ENCODE results near the gene AUTS2. TPM values are rescaled to one million over a fixed set of nuclear protein-coding genes. Genes with fewer than 3 reads are reported as not detected.

AUTS2 gene
- total RNA-seq, 4 donors from 2014 or later: 29.8 to 114 (median 59.4) TPM

GRCh38 chr7:70614237-70615045 is 1016.2 kb downstream of the AUTS2 start:
- no peak for TF ChIP-seq EP300 (IDR thresholded peaks at IDR 0.05; ENCODE audit: low read depth)
- TF ChIP-seq CTCF (IDR thresholded peaks at IDR 0.05): no peak
- no peak for TF ChIP-seq POLR2AphosphoS5 (IDR thresholded peaks at IDR 0.05)
- no peak for TF ChIP-seq POLR2A (IDR thresholded peaks at IDR 0.05)
- H3K27me3 ChIP-seq: no peaks in the 10 kb centered on the region
- H3K36me3 ChIP-seq: no peaks in the 10 kb centered on the region
- 30 to 48% methylated on average over 3 to 13 of the region's 13 CpGs for WGBS, 2 donors (ENCODE audit: low coverage in 1 of 2)
- in situ Hi-C loops (cut with MboI; ENCODE audit: low pct_ligation_motif_present in 1 of 4, low pct_unique_long_range_greater_than_20kb in 1 of 4, low sequenced_read_pairs in 3 of 4) (no loop called here), intact Hi-C loops (cut with DNase I; ENCODE audit: low total_unique reads) (no loop called here)
- peaks cover 0 to 16% (median 0%) of the 10 kb centered on the region in 4 donors for H3K4me1 ChIP-seq
- H3K9me3 ChIP-seq: no peaks in the 10 kb centered on the region
- no peak overlapping the region for H3K4me3 ChIP-seq
- DNase-seq: peak; percentile 29
- H3K27ac ChIP-seq: no peak overlapping the region

DNA sequence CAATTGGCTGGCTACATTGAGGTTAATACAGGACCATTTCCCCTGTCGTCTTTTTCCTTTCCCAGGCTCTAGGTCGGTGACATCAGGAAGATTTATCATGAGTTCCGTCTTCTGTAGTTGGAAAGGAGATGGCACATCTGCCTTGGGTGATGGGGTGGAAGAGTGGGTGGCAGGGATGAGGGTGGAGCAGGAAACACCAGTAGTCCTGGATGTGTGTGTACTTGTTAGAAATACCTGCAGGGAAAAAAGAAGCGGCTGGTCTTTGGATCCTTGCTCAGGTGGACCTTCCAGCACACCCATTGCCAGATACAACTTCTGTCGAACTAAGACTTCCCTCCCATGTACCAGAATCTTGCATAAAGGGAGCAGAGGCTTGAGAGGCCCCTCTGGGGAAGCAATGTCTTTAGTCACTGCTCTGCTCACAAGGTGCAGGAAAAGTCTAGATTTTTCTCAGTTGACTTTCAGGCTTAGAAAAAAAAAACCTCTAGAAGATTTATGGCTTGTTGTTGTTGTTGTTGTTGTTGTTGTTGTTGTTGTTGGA is 1016.9 kb downstream of the AUTS2 start:
- Histone ChIP-seq H3K4me1 (peaks cover 0 to 16% (median 0%) of the 10 kb centered on the region in 4 donors), H3K27me3 (no peaks in the 10 kb centered on the region), H3K9me3 (no peaks in the 10 kb centered on the region), H3K27ac (no peak overlapping the region), H3K36me3 (no peaks in the 10 kb centered on the region), H3K4me3 (no peak overlapping the region)
- intact Hi-C loops (cut with DNase I; ENCODE audit: low total_unique reads) (no loop called here), in situ Hi-C loops (cut with MboI; ENCODE audit: low pct_ligation_motif_present in 1 of 4, low pct_unique_long_range_greater_than_20kb in 1 of 4, low sequenced_read_pairs in 3 of 4) (no loop called here)
- WGBS, 2 donors (ENCODE audit: low coverage in 1 of 2): 36 to 79% methylated on average over 3 to 5 of the region's 5 CpGs
- no peak for TF ChIP-seq EP300 (IDR thresholded peaks at IDR 0.05; ENCODE audit: low read depth)
- DNase-seq: no peak

DNA sequence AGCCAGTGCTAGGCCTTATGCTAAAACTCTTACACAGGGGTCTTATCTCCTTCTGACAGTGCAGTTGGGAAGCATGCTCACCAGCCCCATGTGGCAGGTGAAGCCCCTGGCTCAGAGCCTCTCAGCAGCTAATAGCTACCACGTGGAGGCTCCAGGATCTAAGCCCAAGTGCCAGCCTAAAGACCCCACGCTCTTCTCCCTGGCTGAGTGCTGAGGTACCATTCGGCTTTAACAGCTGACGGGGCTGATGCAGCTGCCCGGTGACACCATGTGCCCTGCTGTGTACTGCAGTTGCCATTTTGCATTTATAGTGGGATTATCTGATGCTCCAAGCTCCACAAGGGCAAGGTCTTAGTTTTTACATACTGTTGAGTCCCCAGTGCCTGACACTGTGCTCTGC is 1017.9 kb downstream of the AUTS2 start:
- 87% methylated on average over 5 of the region's 5 CpGs; no CpG with 5 or more reads in 1 of the 2 donors for WGBS, 2 donors (ENCODE audit: low coverage in 1 of 2)
- Histone ChIP-seq H3K27me3 (no peaks in the 10 kb centered on the region), H3K27ac (no peak overlapping the region), H3K9me3 (no peaks in the 10 kb centered on the region), H3K36me3 (no peaks in the 10 kb centered on the region), H3K4me1 (peaks cover 0 to 16% (median 0%) of the 10 kb centered on the region in 4 donors), H3K4me3 (no peak overlapping the region)
- DNase-seq: no peak
- TF ChIP-seq POLR2AphosphoS5 (IDR thresholded peaks at IDR 0.05) (no peak), EP300 (IDR thresholded peaks at IDR 0.05; ENCODE audit: low read depth) (no peak)
- intact Hi-C loops (cut with DNase I; ENCODE audit: low total_unique reads): no loop called here
- in situ Hi-C loops (cut with MboI; ENCODE audit: low pct_ligation_motif_present in 1 of 4, low pct_unique_long_range_greater_than_20kb in 1 of 4, low sequenced_read_pairs in 3 of 4): no loop called here

DNA sequence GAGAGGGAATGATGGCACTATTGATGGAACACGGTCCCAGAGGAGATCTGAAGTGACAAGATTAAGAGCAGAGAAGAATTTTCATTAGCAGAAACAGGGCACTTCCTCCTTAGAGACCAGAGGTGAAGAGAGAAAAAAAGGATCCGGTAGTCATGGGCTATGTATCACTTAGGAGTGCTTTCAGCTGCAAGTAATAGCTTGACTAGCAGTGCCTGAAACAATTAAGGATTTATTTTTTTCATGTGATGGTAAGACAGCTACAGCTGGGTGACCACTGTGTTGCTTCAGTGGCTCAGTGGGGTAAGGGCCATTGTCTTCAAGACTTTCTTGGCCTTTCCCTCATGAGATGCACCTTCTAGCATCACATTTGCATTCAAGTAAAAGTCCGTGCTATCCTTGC is 1018.5 kb downstream of the AUTS2 start:
- TF ChIP-seq EP300 (IDR thresholded peaks at IDR 0.05; ENCODE audit: low read depth) (no peak), POLR2AphosphoS5 (IDR thresholded peaks at IDR 0.05) (no peak), CTCF (IDR thresholded peaks at IDR 0.05) (no peak), POLR2A (IDR thresholded peaks at IDR 0.05) (no peak)
- in situ Hi-C loops (cut with MboI; ENCODE audit: low pct_ligation_motif_present in 1 of 4, low pct_unique_long_range_greater_than_20kb in 1 of 4, low sequenced_read_pairs in 3 of 4) (no loop called here), intact Hi-C loops (cut with DNase I; ENCODE audit: low total_unique reads) (no loop called here)
- Histone ChIP-seq H3K27ac (no peak overlapping the region), H3K4me1 (peaks cover 0 to 16% (median 0%) of the 10 kb centered on the region in 4 donors), H3K27me3 (no peaks in the 10 kb centered on the region), H3K4me3 (no peak overlapping the region), H3K9me3 (no peaks in the 10 kb centered on the region), H3K36me3 (no peaks in the 10 kb centered on the region)
- WGBS, 2 donors (ENCODE audit: low coverage in 1 of 2): 79 to 85% methylated on average over 2 to 3 of the region's 3 CpGs
- DNase-seq: no peak

DNA sequence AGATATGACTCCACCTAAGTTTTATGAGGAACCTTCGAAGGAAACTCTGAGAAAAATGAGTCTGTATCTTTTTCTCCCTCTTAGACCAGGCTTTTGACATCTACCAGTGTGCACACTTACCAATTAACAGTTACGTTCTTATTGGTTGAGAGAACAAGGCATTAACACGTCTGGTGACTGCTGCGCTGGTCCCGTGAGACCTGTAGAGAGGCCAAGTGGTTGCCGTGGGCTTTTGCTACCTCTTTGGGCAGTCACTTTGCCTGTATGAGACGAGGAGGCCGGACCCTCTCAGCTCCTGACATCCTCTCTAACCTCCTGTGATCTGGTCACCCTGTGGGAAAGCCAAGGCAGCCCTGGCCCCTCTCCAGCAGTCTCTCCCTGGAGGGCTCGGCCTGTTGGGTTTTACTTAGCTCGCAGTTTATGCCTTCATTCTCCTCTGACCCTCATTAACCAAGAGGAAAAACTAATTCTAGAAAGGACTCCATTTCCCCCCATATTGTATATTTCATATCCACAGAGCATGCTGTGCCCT is 1019.8 kb downstream of the AUTS2 start:
- intact Hi-C loops (cut with DNase I; ENCODE audit: low total_unique reads): no loop called here
- no peaks in the 10 kb centered on the region for H3K27me3 ChIP-seq

More for the DNA sequence above, 1019.8 kb downstream of the AUTS2 start:
- Histone ChIP-seq H3K27ac (no peak overlapping the region), H3K9me3 (no peaks in the 10 kb centered on the region), H3K36me3 (no peaks in the 10 kb centered on the region), H3K4me1 (peaks cover 0 to 16% (median 0%) of the 10 kb centered on the region in 4 donors), H3K4me3 (no peak overlapping the region)
- in situ Hi-C loops (cut with MboI; ENCODE audit: low pct_ligation_motif_present in 1 of 4, low pct_unique_long_range_greater_than_20kb in 1 of 4, low sequenced_read_pairs in 3 of 4): no loop called here
- WGBS, 2 donors (ENCODE audit: low coverage in 1 of 2): 85 to 92% methylated on average over 5 to 10 of the region's 10 CpGs
- TF ChIP-seq EP300 (IDR thresholded peaks at IDR 0.05; ENCODE audit: low read depth): no peak
- TF ChIP-seq POLR2AphosphoS5 (IDR thresholded peaks at IDR 0.05): no peak
- no peak for TF ChIP-seq CTCF (IDR thresholded peaks at IDR 0.05)
- TF ChIP-seq POLR2A (IDR thresholded peaks at IDR 0.05): no peak
- DNase-seq: no peak
